GM10266 (cell line): ENCODE results near the gene FRMD4B.
"Not testable (repeated sequence)": the region's sequence is repeated elsewhere in the genome, so short reads cannot be mapped to it uniquely, and the experiment has no call there.

ENCODE experiments used
- DNase-seq: peaks from one replicate; pipeline ENCODE4 v3.0.0; 2012; ENCODE audit errors: extremely low spot score
- TF ChIP-seq, protein P1 (sequence below): IDR thresholded peaks from 2 replicates; pipeline ENCODE4 v1.5.1; 2012; ENCODE audit warnings: mild to moderate bottlenecking, low read depth; ENCODE audit not compliant: control insufficient read depth, insufficient read depth; ENCODE audit errors: missing control alignments

FRMD4B gene

DNA sequence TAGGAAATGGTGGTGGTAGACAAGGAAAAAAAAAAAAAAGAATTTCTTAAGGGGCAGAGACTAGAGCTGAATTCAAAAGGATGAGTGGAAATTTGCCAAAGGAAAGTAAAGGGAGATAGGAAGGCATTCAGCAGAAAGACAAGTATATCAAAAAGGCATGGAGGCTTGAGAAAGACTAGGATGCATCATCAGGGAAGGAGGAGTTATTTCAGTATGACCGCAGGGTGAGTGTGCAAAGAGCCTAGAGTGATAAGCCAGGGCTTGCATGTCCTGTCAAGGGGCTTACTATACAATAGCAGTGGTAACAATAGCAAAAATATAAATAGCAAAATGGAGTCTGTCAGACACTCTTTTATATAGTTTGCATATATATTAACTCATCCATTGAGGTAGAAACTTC, 112.0 kb downstream of the FRMD4B start:
- TF ChIP-seq, protein P1, sequence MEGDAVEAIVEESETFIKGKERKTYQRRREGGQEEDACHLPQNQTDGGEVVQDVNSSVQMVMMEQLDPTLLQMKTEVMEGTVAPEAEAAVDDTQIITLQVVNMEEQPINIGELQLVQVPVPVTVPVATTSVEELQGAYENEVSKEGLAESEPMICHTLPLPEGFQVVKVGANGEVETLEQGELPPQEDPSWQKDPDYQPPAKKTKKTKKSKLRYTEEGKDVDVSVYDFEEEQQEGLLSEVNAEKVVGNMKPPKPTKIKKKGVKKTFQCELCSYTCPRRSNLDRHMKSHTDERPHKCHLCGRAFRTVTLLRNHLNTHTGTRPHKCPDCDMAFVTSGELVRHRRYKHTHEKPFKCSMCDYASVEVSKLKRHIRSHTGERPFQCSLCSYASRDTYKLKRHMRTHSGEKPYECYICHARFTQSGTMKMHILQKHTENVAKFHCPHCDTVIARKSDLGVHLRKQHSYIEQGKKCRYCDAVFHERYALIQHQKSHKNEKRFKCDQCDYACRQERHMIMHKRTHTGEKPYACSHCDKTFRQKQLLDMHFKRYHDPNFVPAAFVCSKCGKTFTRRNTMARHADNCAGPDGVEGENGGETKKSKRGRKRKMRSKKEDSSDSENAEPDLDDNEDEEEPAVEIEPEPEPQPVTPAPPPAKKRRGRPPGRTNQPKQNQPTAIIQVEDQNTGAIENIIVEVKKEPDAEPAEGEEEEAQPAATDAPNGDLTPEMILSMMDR = no peak
- DNase-seq = no peak

DNA sequence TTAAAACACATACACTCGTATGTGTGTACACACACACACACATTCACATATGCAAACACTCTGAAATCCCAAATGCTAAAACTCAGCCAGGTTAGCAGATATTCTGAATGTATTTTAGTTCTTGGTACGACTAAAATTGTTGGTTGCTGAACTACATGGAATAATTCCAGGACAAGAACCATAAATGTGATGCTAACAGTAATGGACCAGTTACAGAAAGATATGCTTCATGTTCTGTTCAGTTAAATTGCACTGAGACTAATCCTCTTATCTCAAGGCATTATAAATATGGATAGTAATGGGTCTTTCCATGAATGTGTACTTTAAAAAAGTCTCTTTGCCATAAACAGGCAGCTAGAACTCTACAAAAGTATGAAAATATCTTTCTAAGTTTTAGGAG, 113.3 kb downstream of the FRMD4B start:
- no peak for DNase-seq
- TF ChIP-seq, protein P1 = no peak

DNA sequence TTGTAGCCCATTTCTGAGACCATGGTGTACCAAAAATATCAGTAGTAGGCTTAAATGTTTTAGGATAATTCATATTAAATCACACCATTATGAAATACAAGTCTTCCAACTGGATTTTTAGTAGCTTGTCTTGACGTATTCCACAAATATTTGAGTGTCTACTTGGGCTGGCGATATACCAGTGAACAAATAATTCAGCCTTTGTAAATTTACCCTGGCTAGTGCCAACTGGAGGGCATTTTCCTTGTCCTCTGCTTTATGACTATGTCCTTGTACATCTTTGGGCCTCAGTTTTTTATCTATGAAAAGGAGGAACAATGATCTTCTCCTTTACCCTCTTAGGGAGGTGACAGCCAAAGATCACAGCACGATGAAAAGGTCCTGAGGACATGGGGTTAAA, 114.8 kb downstream of the FRMD4B start:
- DNase-seq = no peak
- TF ChIP-seq, protein P1 = no peak

DNA sequence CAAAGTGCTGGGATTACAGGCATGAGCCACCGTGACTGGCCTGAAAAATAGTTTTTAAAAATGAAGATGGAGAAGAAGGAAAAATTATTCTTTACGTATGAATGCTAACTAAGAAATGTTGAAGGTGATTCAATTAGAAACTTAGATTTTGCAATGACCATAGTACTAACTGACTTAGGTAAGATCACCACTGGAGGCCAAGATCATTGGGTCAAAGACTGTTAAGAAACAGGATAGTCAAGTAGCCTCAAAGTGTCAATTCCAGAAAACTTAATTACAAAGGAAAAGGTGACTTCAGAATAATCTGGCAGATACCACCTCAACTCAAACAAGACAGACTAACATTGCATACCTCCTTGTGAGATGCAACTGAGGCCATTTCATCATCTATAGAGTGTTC, 119.3 kb downstream of the FRMD4B start:
- TF ChIP-seq, protein P1 = no peak

DNA sequence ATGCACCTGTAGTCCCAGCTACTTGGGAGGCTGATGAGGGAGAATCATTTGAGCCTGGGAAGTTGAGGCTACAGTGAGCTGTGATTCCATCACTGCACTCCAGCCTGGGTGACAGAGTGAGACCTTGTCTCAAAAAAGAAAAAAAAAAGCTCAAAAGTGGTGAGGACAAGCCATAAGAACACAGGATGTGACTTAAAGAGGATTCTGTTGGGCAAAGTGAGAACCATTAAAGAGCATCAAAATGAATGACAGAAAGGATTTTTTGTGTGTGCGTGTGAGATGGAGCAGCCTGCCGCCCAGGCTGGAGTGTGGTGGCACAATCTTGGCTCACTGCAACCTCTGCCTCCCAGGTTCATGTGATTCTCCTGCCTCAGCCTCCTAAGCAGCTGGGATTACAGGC, 119.8 kb downstream of the FRMD4B start:
- not testable (repeated sequence) for DNase-seq

More for the DNA sequence above, 119.3 kb downstream of the FRMD4B start:
- no peak for DNase-seq

DNA sequence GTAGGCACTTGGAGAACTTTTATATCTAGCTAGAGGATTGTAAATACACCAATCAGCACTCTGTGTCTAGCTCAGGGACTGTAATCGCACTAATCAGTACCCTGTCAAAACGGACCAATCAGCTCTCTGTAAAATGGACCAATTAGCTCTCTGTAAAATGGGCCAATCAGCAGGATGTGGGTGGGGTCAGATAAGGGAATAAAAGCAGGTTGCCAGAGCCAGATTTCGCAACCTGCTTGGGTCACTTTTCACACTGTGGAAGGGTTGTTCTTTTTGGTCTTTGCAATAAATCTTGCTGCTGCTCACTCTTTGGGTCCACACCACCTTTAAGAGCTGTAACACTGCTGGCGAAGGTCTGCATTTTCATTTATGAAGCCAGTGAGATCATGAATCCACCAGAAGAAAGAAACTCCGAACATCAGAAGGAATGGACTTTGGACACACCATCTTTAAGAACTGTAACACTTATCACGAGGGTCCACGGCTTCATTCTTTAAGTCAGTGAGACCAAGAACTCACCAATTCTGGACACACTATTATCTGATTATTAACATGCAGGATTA, 125.0 kb downstream of the FRMD4B start:
- not testable (repeated sequence) for DNase-seq

DNA sequence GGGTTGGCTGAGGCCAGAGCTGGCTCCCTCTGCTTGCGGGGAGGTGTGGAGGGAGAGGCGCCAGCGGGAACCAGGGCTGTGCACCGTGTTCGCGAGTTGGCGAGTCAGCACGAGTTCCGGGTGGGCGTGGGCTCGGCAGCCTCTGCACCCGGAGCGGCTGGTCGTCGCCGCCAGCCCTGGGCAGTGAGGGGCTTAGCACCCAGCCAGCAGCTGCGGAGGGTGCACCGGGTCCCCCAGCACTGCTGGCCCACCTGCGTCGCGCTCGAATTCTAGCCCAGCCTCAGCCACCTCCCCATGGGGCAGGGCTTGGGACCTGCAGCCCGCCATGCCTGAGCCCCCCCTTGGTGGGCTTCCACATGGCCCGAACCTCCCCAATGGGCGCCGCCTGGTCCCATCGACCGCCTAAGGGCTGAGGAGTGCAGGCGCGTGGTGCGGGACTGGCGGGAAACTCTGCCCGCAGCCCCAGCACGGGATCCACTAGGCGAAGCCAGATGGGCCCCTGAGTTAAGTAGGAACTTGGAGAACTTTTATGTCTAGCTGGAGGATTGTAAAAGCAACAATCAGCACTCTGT, 125.6 kb downstream of the FRMD4B start:
- DNase-seq = no peak
- TF ChIP-seq, protein P1 = no peak

DNA sequence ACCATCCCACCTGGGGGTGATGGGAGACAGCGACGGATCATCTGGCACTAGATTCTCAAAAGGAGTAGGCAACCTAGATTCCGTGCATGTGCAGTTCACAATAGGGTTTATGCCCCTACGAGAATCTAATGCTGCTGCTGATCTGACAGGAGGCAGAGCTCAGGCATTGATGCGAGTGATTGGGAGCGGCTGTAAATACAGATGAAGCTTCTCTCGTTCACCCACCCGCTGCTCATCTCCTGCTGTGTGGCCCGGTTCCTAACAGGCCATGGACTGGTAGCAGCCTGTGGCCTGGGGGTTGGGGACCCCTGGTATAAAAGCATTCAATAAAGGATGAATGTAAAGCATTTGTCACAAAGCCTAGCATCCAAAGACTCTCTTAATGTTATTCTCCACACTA, 126.8 kb downstream of the FRMD4B start:
- TF ChIP-seq, protein P1 = no peak
- DNase-seq = no peak
